Raji (cell line): ENCODE results near the gene EIF2S1.

Source experiments
- POLR2A ChIP-seq: IDR thresholded peaks from 2 replicates; pipeline ENCODE4 v1.6.1; 2011; ENCODE audit warnings: low read depth, low read length, control low read depth; ENCODE audit not compliant: insufficient read depth

EIF2S1 gene

DNA sequence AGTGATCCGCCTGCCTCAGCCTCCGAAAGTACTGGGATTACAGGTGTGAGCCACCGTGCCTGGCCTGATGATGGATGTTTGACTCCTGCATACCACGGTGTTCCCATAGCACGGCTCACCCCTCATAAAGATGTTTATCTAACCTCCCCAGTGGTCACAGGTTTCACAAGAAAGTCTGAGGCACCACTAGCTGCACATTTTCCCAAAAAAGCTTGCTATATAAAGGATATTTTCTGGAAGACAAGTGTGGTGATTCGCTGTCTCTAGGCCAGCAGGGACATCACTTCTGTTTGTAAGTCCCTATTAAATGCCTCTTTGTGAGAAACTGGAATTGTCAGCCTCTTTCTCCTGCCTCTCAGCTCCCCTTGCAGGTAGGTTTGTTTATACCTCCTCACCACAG lies 33.6 kb downstream of the EIF2S1 start:
- no peak for TF ChIP-seq POLR2A

DNA sequence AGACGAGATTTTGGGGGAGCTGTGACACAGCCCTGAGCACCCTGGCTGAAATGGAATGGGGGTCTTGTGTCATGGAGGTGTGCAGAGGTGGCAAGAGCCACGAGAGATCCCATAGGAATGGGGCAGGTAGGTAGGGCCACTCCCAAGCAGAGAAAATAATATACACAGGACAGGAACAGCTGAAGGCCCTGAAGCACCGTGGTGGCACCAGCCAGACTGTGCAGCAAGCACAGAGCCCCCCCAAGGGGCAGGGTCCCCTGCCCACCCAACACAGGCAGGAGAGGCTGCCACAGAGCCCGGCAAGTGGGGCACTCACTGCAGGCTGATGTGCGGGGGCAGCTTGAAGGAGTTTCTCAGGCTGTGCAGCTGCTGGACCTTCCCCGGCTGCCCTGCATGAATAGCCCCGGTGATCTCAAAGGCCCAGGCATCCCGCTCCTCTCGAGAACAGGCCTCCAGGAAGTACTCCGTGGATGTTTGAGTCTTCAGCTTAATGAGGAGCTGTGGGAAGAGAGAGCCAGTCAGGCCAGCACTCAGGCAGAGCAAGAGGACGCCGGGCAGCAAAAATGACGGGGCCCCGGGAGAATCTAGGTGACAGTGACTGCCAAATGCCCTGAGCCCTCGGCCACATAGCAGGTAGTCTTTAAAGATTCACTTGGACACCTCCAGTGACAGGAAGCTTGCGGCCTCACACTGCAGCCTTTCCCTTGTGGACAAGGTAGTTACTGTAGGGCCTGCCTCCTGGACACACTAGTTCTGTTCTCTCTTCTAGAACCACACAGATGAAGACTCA lies 35.2 kb downstream of the EIF2S1 start:
- TF ChIP-seq POLR2A, result no peak

DNA sequence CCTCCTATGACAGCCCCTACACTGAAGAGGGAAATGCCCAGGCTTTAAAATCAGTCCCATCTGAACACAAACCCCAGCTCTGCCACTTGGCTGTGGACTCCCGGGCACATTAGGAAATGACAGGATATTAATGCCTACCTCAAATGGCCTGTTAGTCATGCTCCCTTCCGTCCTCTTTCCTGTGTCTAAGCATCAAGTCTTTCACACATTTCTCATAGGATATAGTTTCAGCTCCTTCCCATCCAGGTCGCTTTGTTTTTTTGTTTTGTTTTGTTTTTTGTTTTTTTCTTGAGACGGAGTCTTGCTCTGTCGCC lies 35.7 kb downstream of the EIF2S1 start:
- no peak for TF ChIP-seq POLR2A

DNA sequence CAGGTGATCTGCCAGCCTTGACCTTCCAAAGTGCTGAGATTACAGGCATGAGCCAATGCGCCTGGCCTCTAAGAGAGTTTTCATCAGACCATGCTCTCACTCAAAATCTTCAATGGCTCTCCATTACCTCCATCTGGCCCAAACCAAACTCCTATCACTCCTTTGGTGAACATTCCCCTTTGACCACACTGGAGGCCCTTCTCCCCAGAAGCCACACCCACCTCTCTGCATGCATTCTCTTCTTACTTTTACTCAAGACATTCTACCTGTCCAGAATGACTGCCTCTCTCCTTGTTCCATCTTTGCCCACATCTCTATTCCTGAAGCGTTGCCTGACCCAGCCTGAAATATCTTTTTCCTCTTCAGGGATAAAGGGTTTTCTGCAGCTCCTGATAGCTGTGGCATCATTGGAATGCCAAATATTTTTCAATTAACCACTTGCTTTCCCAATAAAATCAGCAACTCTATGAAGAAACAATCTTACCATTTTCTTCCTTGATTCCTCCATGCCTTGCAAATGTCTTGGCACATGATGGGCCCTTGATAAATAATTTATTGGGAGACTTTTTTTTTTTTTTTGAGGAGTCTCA lies 36.3 kb downstream of the EIF2S1 start:
- no peak for TF ChIP-seq POLR2A

DNA sequence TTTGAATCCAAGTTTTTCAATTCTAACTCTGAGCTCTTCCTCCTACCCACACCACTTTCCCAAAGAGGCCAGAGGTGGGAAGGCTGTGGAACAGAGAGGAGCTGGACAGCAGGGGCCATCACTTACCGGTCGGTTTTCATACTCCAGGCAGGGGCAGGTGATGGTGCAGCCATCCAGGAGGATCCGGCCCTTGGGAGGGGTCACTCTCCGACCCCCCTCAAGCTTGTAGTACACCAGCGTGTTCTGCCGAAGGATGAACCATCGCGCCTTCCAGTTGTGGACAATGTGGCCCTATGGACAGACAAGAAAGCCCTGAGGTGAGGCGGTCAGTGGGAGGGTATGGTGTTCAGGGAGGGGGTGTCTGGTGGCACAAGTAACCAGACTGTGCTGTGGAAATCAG lies 37.4 kb downstream of the EIF2S1 start:
- TF ChIP-seq POLR2A, result no peak

DNA sequence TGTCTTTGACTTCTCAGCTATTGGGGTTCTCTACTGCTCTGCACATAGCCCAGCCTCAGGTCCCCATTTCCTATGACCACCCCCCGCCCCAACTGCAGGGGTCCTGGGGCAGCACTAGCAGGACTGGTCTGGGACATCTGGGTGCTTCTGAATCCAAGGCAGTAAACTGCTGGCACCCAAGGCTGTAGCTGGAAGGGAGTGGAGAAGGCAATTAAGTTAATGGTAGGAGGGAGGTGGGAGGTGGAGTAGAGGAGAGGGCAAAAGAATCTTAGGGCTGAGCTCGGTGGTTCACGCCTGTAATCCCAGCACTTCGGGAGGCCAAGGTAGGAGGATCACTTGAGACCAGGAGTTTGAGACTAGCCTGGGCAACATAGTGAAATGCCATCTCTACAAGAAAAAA lies 40.3 kb downstream of the EIF2S1 start:
- no peak for TF ChIP-seq POLR2A

DNA sequence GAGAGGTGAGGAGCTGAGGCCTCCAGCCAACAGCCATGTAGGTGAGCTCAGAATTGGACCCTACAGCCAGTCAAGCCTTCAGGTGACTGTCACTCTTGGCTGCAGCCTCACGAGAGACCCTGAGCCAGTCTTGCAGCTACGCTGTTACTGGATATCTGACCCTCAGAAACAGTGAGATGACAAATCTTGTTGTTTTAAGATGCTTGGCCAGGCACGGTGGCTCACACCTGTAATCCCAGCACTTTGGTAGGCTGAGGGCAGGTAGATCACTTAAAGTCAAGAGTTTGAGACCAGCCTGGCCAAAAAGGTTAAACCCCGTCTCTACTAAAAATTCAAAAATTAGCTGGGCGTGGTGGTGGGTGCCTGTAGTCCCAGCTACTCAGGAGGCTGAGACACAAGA lies 45.6 kb downstream of the EIF2S1 start:
- no peak for TF ChIP-seq POLR2A

DNA sequence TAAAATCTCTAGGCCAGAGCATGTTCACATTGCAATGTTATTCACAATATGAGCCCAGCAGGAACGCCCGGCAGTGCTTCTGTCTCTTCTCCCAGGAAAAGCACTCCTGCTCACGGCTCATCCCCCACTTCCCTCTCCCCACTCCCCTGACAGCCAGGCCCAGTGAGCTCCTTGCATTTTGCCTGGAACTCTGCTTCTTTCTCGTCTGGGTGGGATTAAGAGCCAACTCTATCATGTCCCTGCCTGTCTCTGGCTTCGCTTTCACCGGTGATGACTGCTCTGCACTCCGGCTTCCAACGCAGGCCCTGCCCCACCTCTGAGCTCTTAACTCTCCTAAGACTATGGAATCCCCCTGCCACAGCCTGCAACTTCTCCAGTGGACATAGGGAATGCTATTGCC lies 49.3 kb downstream of the EIF2S1 start:
- TF ChIP-seq POLR2A, result no peak

DNA sequence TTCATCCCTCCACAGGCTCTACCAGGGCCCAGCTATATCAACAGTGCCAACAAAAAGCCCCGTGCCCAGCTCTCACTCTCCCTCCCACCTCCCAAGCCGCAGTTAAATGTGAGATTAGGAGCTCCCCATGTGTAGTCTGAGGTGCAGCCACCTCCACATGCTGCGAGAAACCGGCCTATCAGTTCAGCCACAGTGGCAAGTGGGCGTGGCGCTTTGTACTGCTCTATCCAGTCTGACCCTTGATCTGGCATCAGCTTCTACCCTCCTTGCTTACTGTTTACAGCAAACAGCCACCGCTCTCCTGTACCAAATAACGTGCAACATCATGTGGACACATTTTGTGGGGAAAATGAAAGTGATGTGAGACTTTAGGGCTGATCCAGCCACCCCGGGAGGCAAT lies 50.2 kb downstream of the EIF2S1 start:
- TF ChIP-seq POLR2A, result no peak

DNA sequence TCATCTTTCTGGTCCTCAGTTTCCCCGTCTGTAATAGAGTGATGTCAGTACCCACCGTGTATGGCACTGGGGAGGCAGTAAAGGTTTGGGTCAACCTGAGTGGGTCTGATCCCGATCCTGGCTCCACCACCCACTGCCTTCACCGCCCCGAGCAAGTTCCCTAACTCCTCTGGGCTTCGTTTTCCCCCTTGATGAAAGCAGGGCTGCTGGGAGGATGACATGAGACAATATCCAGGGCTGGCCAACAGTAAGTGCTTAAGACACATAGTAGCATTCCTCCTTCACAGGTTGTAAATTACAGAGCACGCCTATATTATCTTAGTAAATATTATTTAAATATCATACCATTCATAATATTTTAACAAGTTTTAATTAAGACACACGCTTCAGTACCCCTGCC lies 51.2 kb downstream of the EIF2S1 start:
- TF ChIP-seq POLR2A, result no peak

DNA sequence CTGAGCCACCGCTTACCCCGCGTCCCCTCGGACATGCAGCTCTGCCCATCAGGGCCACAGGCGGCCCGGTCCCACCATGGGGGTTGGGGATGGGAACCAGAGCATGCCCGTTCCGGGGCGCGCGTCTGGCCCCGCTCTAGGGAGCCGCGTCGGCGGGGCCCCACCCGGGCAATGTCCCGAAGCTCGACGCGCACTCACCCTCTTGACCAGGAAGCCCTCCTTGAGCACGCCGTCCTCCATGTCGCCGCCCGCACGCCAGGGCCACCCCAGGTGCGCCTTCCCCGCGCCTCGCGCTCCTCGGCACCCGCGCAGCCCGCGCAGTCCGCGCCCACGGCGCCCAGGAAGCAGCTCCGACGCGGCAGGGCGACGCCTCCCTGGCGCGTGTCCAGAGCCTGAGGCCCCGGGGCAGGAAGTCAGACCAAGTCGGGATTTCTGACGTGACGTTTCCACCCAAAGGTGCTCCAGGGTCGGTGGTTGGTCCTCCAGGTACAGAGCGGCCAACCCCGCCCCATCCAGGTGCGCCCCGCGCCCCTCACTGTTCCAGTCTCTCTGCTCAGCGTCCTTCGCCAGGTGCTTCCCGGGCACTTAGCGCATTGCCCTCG lies 51.8 kb downstream of the EIF2S1 start, which contains the start of gene PLEK2:
TSS of gene PLEK2 (minus strand) at position 346 of the 602 bp plus-strand sequence. CDS start at position 240, 106 bp downstream.
- no peak for TF ChIP-seq POLR2A

DNA sequence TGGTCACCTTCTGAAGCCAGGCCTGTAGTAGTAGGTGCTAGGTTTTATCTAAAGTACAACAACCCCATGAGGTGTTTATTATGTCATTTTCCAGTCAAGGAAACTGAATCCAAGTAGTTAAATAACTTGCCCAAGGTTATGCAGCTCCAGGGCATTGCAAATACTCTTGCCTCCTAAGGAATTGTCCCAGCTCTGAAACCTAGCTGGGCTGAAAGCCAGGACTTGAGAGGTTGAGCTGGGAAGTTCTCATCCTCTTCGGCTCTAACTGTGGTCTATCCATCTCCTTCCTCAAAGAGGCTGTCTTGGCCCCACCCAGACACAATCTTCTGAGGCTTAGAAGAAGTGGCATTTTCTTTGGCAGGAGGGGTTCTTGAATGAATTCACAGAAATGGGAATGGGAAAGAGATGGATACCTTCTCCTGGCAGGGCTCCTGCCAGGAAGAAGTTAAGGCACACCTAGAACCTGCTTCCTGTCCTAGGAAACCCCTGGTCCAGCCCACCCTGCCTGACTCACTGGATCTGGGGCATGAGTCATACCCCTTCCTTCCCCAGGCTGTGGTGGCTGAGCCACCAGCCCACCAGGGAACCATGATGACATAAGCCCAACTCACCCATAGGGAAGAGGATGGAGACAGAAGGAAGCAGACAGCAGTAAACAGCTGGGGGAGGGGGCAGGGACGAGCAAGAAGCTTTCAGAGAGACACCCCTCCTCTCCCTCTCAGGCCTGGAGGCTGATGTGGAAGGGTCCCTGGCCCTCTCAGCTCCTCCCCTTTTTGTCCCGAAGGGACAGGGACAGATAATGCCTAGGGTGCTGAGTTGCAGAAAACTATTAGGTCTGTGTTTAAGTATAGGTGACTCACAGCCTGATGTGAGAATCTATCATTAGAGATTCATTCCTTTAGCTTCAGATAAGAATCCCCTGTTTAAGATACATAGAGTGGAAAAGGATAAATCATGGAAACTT lies 54.0 kb downstream of the EIF2S1 start:
- no peak for TF ChIP-seq POLR2A

DNA sequence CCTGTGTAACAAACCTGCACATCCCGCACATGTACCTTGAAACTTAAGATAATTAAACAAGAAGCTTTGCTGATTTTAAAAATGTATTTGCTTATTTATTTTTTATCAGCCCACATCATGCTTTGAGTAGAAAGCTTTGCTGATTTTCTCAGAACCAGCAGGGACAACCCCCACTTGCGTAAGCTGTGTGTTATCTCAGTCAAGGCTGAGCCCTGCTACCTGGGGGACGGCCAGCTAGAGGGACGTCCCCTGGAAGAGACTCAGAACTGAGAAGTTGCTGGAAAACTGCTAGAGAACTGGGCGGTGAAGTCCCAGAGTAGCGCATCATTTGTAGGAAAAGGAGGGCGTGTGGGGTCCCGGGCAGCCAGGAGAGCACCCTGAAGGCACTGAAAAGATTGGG lies 56.0 kb downstream of the EIF2S1 start:
- TF ChIP-seq POLR2A, result no peak

DNA sequence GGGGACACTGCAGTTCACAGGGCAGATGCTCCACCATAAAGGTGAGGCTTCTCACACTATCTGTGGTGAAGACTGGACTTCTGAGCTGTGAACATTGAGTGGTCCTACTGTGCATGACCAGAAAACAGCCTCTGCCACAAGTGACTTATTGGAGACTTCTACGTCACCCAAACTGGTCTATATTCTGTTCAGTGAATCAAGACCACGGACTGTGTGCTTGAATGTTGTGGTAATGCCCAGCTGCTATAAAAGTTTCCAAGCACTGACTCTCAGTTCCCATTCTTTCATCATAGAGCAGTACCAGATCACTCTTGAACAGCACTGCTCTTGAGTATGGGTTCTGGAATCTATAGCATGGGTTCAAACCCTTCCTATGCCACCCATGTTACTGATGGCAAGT lies 56.7 kb downstream of the EIF2S1 start:
- TF ChIP-seq POLR2A, result no peak

DNA sequence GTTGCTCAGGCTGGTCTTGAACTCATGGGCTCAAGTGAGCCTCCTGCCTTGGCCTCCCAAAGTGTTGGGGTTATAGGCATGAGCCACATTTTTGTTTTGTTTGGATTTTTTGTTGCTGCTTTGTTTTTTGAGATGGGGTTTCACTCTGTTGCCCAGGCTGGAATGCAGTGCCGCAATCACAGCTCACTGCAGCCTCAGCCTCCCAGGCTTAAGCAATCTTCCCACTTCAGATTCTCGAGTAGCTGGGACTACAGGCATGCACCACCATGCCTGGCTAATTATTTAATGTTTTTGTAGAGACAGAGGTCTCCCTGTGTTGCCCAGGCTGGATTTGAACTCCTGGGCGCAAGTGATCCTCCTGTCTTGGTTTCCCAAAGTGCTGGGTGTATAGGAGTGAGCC lies 57.5 kb downstream of the EIF2S1 start:
- no peak for TF ChIP-seq POLR2A

DNA sequence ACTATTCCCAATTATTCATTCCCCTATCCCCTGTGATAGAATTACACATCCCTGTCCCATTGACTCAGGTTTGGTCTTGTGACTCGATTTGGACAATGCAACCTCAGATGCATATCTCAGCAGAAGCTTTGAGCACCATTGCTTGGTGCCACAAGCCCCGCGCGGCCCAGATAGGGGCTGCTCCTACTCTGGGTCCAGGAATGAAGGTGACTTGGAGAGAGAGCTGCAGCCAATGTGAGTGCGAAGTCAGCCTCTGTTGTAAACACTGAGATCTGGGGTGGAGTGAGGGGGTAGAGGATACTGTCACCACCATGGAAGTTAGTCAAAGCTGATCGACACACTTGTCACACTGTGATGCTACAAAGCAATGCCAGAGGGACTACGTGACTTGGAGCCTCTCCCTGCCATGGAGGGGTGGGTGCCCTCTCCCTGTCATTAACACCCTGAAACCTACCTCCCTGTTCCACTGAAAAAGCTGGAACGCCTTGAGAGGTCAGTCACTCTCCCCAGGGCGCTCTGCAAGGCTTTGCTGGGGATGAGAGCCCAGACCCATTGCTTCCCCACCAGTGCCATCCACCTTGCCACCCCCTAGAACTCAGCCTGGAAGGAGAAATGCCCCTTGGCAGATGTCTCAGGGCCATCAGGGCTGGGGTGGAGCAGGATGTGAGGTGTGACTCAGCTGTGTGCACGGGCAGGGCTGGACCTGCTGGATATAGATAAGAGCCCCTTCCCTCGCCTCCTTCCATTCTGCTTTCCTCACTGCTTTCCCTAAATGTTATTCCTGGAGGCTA lies 58.5 kb downstream of the EIF2S1 start:
- no peak for TF ChIP-seq POLR2A
